ENCODE measurements around the gene OPHN1. TPM values are rescaled to one million over a fixed set of nuclear protein-coding genes. Genes with fewer than 3 reads are reported as not detected.
"Not testable (repeated sequence)": the region's sequence is repeated elsewhere in the genome, so short reads cannot be mapped to it uniquely, and the experiment has no call there.

OPHN1 gene
- total and polyA plus RNA-seq, 12 donors: 2.1 to 7.1 (median 5.2) TPM

GRCh38 chrX:68077378-68077777, 355.9 kb downstream of the OPHN1 start:
- no peaks in the 10 kb centered on the region for H3K27me3 ChIP-seq
- TF ChIP-seq CTCF (IDR thresholded peaks at IDR 0.05): no peak
- no peaks in the 10 kb centered on the region for H3K4me1 ChIP-seq
- no peaks in the 10 kb centered on the region for H3K9me3 ChIP-seq
- H3K4me3 ChIP-seq: no peak overlapping the region
- no peak for ATAC-seq
- intact Hi-C loops (cut with DNase I): no loop called here
- H3K36me3 ChIP-seq: peaks cover 0 to 6% (median 0%) of the 10 kb centered on the region in 9 donors
- no peak overlapping the region for H3K27ac ChIP-seq
- no peak for DNase-seq

GRCh38 chrX:68072041-68072440, 361.3 kb downstream of the OPHN1 start:
- intact Hi-C loops (cut with DNase I): no loop called here
- no peak overlapping the region for H3K4me3 ChIP-seq
- H3K4me1 ChIP-seq: no peaks in the 10 kb centered on the region
- DNase-seq: no peak
- H3K27me3 ChIP-seq: no peaks in the 10 kb centered on the region
- H3K27ac ChIP-seq: no peak overlapping the region
- no peak for ATAC-seq
- H3K36me3 ChIP-seq: peaks cover 0 to 16% (median 0%) of the 10 kb centered on the region in 9 donors
- H3K9me3 ChIP-seq: no peaks in the 10 kb centered on the region
- TF ChIP-seq CTCF (IDR thresholded peaks at IDR 0.05): no peak

GRCh38 chrX:68070119-68070518, 363.2 kb downstream of the OPHN1 start:
- H3K9me3 ChIP-seq; intact Hi-C loops (cut with DNase I): not testable (repeated sequence)
- 95% methylated on average over 2 of the region's 2 CpGs for WGBS, 2 donors

GRCh38 chrX:68061206-68061535, 372.1 kb downstream of the OPHN1 start:
- ATAC-seq (no peak), DNase-seq (no peak)
- no peak overlapping the region for H3K27ac ChIP-seq
- intact Hi-C loops (cut with DNase I): no loop called here
- no peak for TF ChIP-seq CTCF (IDR thresholded peaks at IDR 0.05)
- H3K27me3 ChIP-seq: no peaks in the 10 kb centered on the region
- peaks cover 0 to 7% (median 0%) of the 10 kb centered on the region in 9 donors for H3K36me3 ChIP-seq
- 68 to 70% methylated on average over 4 of the region's 4 CpGs for WGBS, 2 donors
- H3K4me1 ChIP-seq: no peaks in the 10 kb centered on the region
- no peaks in the 10 kb centered on the region for H3K9me3 ChIP-seq
- no peak overlapping the region for H3K4me3 ChIP-seq

More at GRCh38 chrX:68070119-68070518, 363.2 kb downstream of the OPHN1 start:
- not testable (repeated sequence) for H3K27ac ChIP-seq, H3K27me3 ChIP-seq, H3K4me1 ChIP-seq, H3K4me3 ChIP-seq, DNase-seq, ATAC-seq
- H3K36me3 ChIP-seq: peaks cover 0 to 16% (median 0%) of the 10 kb centered on the region in 9 donors

GRCh38 chrX:68060506-68061205, 372.6 kb downstream of the OPHN1 start:
- no peaks in the 10 kb centered on the region for H3K4me1 ChIP-seq
- DNase-seq (no peak), ATAC-seq (peak in 1 of 8 donors; percentile 39)
- H3K4me3 ChIP-seq: no peak overlapping the region
- no peaks in the 10 kb centered on the region for H3K27me3 ChIP-seq
- H3K9me3 ChIP-seq: no peaks in the 10 kb centered on the region
- intact Hi-C loops (cut with DNase I): no loop called here
- no peak overlapping the region for H3K27ac ChIP-seq
- peaks cover 0 to 7% (median 0%) of the 10 kb centered on the region in 9 donors for H3K36me3 ChIP-seq
- WGBS, 2 donors: 40 to 60% methylated on average over 2 of the region's 2 CpGs
- no peak for TF ChIP-seq CTCF (IDR thresholded peaks at IDR 0.05)
